OCI-LY1 (cell line): ENCODE measurements around the gene POLR2F.

ENCODE experiments used
- H2AFZ ChIP-seq: fragments of 200-600 bp; sonication (generic), shearing (Covaris generic); 2 replicates; pipeline ENCODE4 v1.6.0; 2014; ENCODE audit warnings: antibody characterized with exemption, mild to moderate bottlenecking, low read length
- H3F3A ChIP-seq: fragments of 200-600 bp; sonication (generic), shearing (Covaris generic); 2 replicates; pipeline ENCODE4 v1.6.0; 2014; ENCODE audit warnings: mild to moderate bottlenecking, antibody characterized with exemption, low read length, moderate library complexity; ENCODE audit not compliant: insufficient read depth
- H3K27ac ChIP-seq: fragments of 200-600 bp; sonication (generic); 2 replicates; pipeline ENCODE4 v1.5.1; 2014; ENCODE audit warnings: low read length, mixed run types, mild to moderate bottlenecking, low read depth; ENCODE audit not compliant: poor library complexity, severe bottlenecking
- H3K27me3 ChIP-seq: fragments of 200-600 bp; sonication (generic); 2 replicates; pipeline ENCODE4 v1.6.0; 2014; ENCODE audit warnings: antibody characterized with exemption, mild to moderate bottlenecking, low read length, moderate library complexity; ENCODE audit not compliant: insufficient read depth
- H3K36me3 ChIP-seq: fragments of 200-600 bp; sonication (generic); 2 replicates; pipeline ENCODE4 v1.6.1; 2014; ENCODE audit warnings: mild to moderate bottlenecking, antibody characterized with exemption, low read length, moderate library complexity, mixed read lengths; ENCODE audit not compliant: insufficient read depth
- H3K4me1 ChIP-seq: fragments of 200-600 bp; sonication (generic); 2 replicates; pipeline ENCODE4 v1.5.1; 2014; ENCODE audit warnings: mild to moderate bottlenecking, low read length, moderate library complexity; ENCODE audit not compliant: insufficient read depth, severe bottlenecking
- H3K4me2 ChIP-seq: fragments of 200-600 bp; sonication (generic), shearing (Covaris generic); 2 replicates; pipeline ENCODE4 v1.6.1; 2014; ENCODE audit warnings: low read length
- H3K4me3 ChIP-seq: fragments of 200-600 bp; sonication (generic); 2 replicates; pipeline ENCODE4 v1.5.1; 2014; ENCODE audit warnings: low read length, low read depth, mild to moderate bottlenecking, mixed read lengths; ENCODE audit not compliant: poor library complexity, severe bottlenecking
- H3K79me2 ChIP-seq: fragments of 200-600 bp; shearing (Covaris generic); 2 replicates; pipeline ENCODE4 v1.6.1; 2016; ENCODE audit warnings: mixed run types, low read length, mixed read lengths; ENCODE audit not compliant: insufficient read depth
- H3K9ac ChIP-seq: fragments of 200-600 bp; sonication (generic), shearing (Covaris generic); 2 replicates; pipeline ENCODE4 v1.6.1; 2014; ENCODE audit warnings: mild to moderate bottlenecking, low read length, mixed read lengths
- H3K9me2 ChIP-seq: fragments of 200-600 bp; sonication (generic), shearing (Covaris generic); 2 replicates; pipeline ENCODE4 v1.6.1; 2014; ENCODE audit warnings: low read depth, mild to moderate bottlenecking, low read length, mixed read lengths
- H3K9me3 ChIP-seq: fragments of 200-600 bp; shearing (Covaris generic); 2 replicates; pipeline ENCODE4 v1.6.1; 2014; ENCODE audit warnings: low read length, mixed read lengths
- H4K20me1 ChIP-seq: fragments of 200-600 bp; sonication (generic), shearing (Covaris generic); 2 replicates; pipeline ENCODE4 v1.6.0; 2016; ENCODE audit warnings: mild to moderate bottlenecking, low read length; ENCODE audit not compliant: insufficient read depth
- EZH2 ChIP-seq: fragments of 200-600 bp; sonication (generic), shearing (Covaris generic); IDR thresholded peaks from 2 replicates; pipeline ENCODE4 v1.8.0; 2017; ENCODE audit warnings: borderline replicate concordance, mixed run types, mild to moderate bottlenecking, antibody characterized with exemption, low read length, moderate library complexity, mixed read lengths
- TF ChIP-seq, protein P1 (sequence below): fragments of 200-600 bp; sonication (generic), shearing (Covaris generic); IDR thresholded peaks from 2 replicates; pipeline ENCODE4 v1.5.1; 2017; ENCODE audit warnings: mild to moderate bottlenecking, antibody characterized with exemption, low read length, moderate library complexity, mixed read lengths

POLR2F gene

GRCh38 chr22:37912171-37912570, 41.3 kb upstream of the POLR2F start:
- no peaks in the 10 kb centered on the region for H3K27me3 ChIP-seq
- H3K9me3 ChIP-seq = no peaks in the 10 kb centered on the region
- H3F3A ChIP-seq = no peaks in the 10 kb centered on the region; the same call in 1 of the 2 replicates
- peaks cover 8% of the 10 kb centered on the region for H3K4me1 ChIP-seq
- no peak overlapping the region for H3K4me3 ChIP-seq
- no peaks in the 10 kb centered on the region for H3K79me2 ChIP-seq
- H3K27ac ChIP-seq = no peak overlapping the region
- H4K20me1 ChIP-seq = no peaks in the 10 kb centered on the region
- no peak overlapping the region for H3K4me2 ChIP-seq
- H3K9me2 ChIP-seq = no peaks in the 10 kb centered on the region
- H2AFZ ChIP-seq = no peak overlapping the region
- TF ChIP-seq EZH2 = no peak
- TF ChIP-seq, protein P1, sequence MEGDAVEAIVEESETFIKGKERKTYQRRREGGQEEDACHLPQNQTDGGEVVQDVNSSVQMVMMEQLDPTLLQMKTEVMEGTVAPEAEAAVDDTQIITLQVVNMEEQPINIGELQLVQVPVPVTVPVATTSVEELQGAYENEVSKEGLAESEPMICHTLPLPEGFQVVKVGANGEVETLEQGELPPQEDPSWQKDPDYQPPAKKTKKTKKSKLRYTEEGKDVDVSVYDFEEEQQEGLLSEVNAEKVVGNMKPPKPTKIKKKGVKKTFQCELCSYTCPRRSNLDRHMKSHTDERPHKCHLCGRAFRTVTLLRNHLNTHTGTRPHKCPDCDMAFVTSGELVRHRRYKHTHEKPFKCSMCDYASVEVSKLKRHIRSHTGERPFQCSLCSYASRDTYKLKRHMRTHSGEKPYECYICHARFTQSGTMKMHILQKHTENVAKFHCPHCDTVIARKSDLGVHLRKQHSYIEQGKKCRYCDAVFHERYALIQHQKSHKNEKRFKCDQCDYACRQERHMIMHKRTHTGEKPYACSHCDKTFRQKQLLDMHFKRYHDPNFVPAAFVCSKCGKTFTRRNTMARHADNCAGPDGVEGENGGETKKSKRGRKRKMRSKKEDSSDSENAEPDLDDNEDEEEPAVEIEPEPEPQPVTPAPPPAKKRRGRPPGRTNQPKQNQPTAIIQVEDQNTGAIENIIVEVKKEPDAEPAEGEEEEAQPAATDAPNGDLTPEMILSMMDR = no peak
- H3K9ac ChIP-seq = no peak overlapping the region
- no peaks in the 10 kb centered on the region; the same call in 1 of the 2 replicates for H3K36me3 ChIP-seq

- no peaks in the 10 kb centered on the region; the same call in 1 of the 2 replicates for H3F3A ChIP-seq
- peaks cover 6% of the 10 kb centered on the region for H3K4me1 ChIP-seq
- no peak overlapping the region for H3K4me3 ChIP-seq
- no peak overlapping the region for H3K27ac ChIP-seq
- no peaks in the 10 kb centered on the region for H4K20me1 ChIP-seq
- no peaks in the 10 kb centered on the region; the same call in 1 of the 2 replicates for H3K36me3 ChIP-seq
- no peaks in the 10 kb centered on the region for H3K27me3 ChIP-seq
- no peak overlapping the region for H3K9ac ChIP-seq
- H3K9me3 ChIP-seq = no peaks in the 10 kb centered on the region
- no peaks in the 10 kb centered on the region for H3K79me2 ChIP-seq
- no peaks in the 10 kb centered on the region for H3K9me2 ChIP-seq
- H2AFZ ChIP-seq = no peak overlapping the region
- H3K4me2 ChIP-seq = no peak overlapping the region
- TF ChIP-seq, protein P1 = no peak
- no peak for TF ChIP-seq EZH2
Observed at GRCh38 chr22:37913233-37913721, 40.2 kb upstream of the POLR2F start.

DNA sequence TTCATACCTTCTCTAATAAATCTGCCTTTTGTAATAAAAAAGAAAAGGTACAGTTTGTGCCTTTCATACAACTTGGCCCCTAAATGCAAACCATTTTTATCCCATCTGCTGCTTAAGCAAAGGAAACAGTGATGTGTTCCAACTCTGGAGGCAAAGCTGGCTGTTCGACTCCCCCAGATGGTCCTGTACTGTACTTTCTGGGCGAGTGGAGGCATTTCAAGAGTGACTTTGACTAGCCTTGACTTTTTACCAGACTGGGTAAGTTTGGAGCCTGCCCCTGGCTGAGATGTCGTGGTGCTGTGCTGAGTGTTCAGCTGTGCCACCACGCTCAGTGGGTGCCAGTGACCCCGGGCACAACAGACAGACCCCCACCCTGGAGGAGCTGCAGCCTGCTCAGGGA, 37.2 kb upstream of the POLR2F start:
- Histone ChIP-seq H3K4me2 (no peak overlapping the region), H3K4me1 (peaks cover 16% of the 10 kb centered on the region), H3K27ac (no peak overlapping the region), H3F3A (no peaks in the 10 kb centered on the region; the same call in 1 of the 2 replicates), H3K27me3 (no peaks in the 10 kb centered on the region), H3K9me2 (no peaks in the 10 kb centered on the region), H3K79me2 (no peaks in the 10 kb centered on the region), H4K20me1 (no peaks in the 10 kb centered on the region), H2AFZ (no peak overlapping the region), H3K36me3 (no peaks in the 10 kb centered on the region; the same call in 1 of the 2 replicates), H3K4me3 (no peak overlapping the region), H3K9me3 (no peaks in the 10 kb centered on the region), H3K9ac (no peak overlapping the region)
- TF ChIP-seq EZH2 = no peak
- TF ChIP-seq, protein P1 = no peak
